GM19438 (cell line): ENCODE measurements around the gene ZNF774.
"Not testable (repeated sequence)": the region's sequence is repeated elsewhere in the genome, so short reads cannot be mapped to it uniquely, and the experiment has no call there.

Source experiments
- ATAC-seq: cut with Tn5 transposase; IDR thresholded peaks from one replicate; pipeline ENCODE4 v1.9.1; 2021; ENCODE audit warnings: low read depth; ENCODE audit not compliant: unreplicated experiment

ZNF774 gene

GRCh38 chr15:90352107-90352893, at the start of gene ZNF774:
Gene ZNF774, plus strand, starts transcription at chr15:90352284. Its CDS starts 2,377 bp downstream, at chr15:90354661.
- peak; percentile 99 for ATAC-seq

- not testable (repeated sequence) for ATAC-seq
Observed at GRCh38 chr15:90305355-90305754, 46.7 kb upstream of the ZNF774 start.

- ATAC-seq, result no peak
Observed at GRCh38 chr15:90305932-90306331, 46.2 kb upstream of the ZNF774 start.

- no peak for ATAC-seq
Observed at GRCh38 chr15:90306560-90306959, 45.5 kb upstream of the ZNF774 start.

GRCh38 chr15:90307661-90308060, 44.4 kb upstream of the ZNF774 start:
- ATAC-seq, result no peak

GRCh38 chr15:90309020-90309419, 43.1 kb upstream of the ZNF774 start:
- ATAC-seq, result no peak

- no peak for ATAC-seq
Observed at GRCh38 chr15:90315278-90315982, 36.7 kb upstream of the ZNF774 start.

GRCh38 chr15:90316139-90316538, 35.9 kb upstream of the ZNF774 start:
- ATAC-seq, result no peak

GRCh38 chr15:90318591-90318990, 33.5 kb upstream of the ZNF774 start:
- no peak for ATAC-seq

GRCh38 chr15:90320062-90320884, 31.8 kb upstream of the ZNF774 start:
- peak; percentile 74 for ATAC-seq

- ATAC-seq, result no peak
Observed at GRCh38 chr15:90320885-90321278, 31.2 kb upstream of the ZNF774 start.

- ATAC-seq, result no peak
Observed at GRCh38 chr15:90322538-90322937, 29.5 kb upstream of the ZNF774 start.

GRCh38 chr15:90325726-90326125, 26.4 kb upstream of the ZNF774 start:
- ATAC-seq, result no peak

- ATAC-seq, result no peak
Observed at GRCh38 chr15:90326441-90326840, 25.6 kb upstream of the ZNF774 start.

GRCh38 chr15:90327311-90327710, 24.8 kb upstream of the ZNF774 start:
- ATAC-seq, result no peak

GRCh38 chr15:90334304-90334731, 17.8 kb upstream of the ZNF774 start:
- ATAC-seq, result no peak

GRCh38 chr15:90336705-90337141, 15.4 kb upstream of the ZNF774 start:
- no peak for ATAC-seq

- ATAC-seq, result no peak
Observed at GRCh38 chr15:90337256-90337655, 14.8 kb upstream of the ZNF774 start.

- ATAC-seq, result no peak
Observed at GRCh38 chr15:90338532-90338931, 13.6 kb upstream of the ZNF774 start.

- no peak for ATAC-seq
Observed at GRCh38 chr15:90340345-90340744, 11.7 kb upstream of the ZNF774 start.

GRCh38 chr15:90343302-90343790, 8.7 kb upstream of the ZNF774 start:
- no peak for ATAC-seq
